Naive thymus-derived CD8-positive, alpha-beta T cell (primary cell): ENCODE results near the gene SNRNP40. TPM values are rescaled to one million over a fixed set of nuclear protein-coding genes. Genes with fewer than 3 reads are reported as not detected.
"Not testable (repeated sequence)": the region's sequence is repeated elsewhere in the genome, so short reads cannot be mapped to it uniquely, and the experiment has no call there.

ENCODE experiments used
- ATAC-seq, 2 donors: fragments of 150-1000 bp; cut with Tn5 transposase in 1 of 2; sonication (Bioruptor Pico), chemical (Tn5 transposase) in 1 of 2; 1 replicate in 1 of 2; 2 replicates in 1 of 2; pipeline ENCODE4 v1.10.0; 2021; ENCODE audit warnings: mild to moderate bottlenecking in 2 of 2, moderate library complexity in 2 of 2
- POLR2A ChIA-PET: fragments of 350-600 bp; sonication (Branson Sonifier 250); formaldehyde crosslinking; loops from one replicate; lab custom pipeline; 2021; ENCODE audit warnings: antibody characterized with exemption; lab: Charles Lee
- DNase-seq, 10 donors: peaks; one replicate each; pipeline versions ENCODE4 v3.0.0 to v3.0.0-alpha.2; 2020 to 2022
- H3K27ac Mint-ChIP-seq, 10 donors: one replicate each; pipeline ENCODE4 v1.8.0; 2020 to 2022; ENCODE audit warnings: mild to moderate bottlenecking in 10 of 10, mixed read lengths in 10 of 10, moderate library complexity in 4 of 10, inconsistent platforms in 1 of 10
- H3K27me3 Mint-ChIP-seq, 5 donors: one replicate each; pipeline ENCODE4 v1.8.0; 2021 to 2022; ENCODE audit warnings: mixed read lengths in 5 of 5
- H3K36me3 Mint-ChIP-seq, 3 donors: one replicate each; pipeline ENCODE4 v1.8.0; 2020 to 2022; ENCODE audit warnings: mixed read lengths in 3 of 3, mild to moderate bottlenecking in 2 of 3, inconsistent platforms in 1 of 3
- H3K4me1 Mint-ChIP-seq, 4 donors: one replicate each; pipeline ENCODE4 v1.8.0; 2021 to 2022; ENCODE audit warnings: mixed read lengths in 4 of 4
- H3K4me3 Mint-ChIP-seq, 10 donors: one replicate each; pipeline ENCODE4 v1.8.0; 2020 to 2022; ENCODE audit warnings: mild to moderate bottlenecking in 10 of 10, mixed read lengths in 10 of 10, moderate library complexity in 6 of 10, inconsistent platforms in 1 of 10
- H3K9me3 Mint-ChIP-seq, 9 donors: one replicate each; pipeline ENCODE4 v1.8.0; 2020 to 2022; ENCODE audit warnings: mixed read lengths in 9 of 9, mild to moderate bottlenecking in 3 of 9, inconsistent platforms in 1 of 9, moderate library complexity in 1 of 9
- polyA plus RNA-seq, 3 donors: library from polyadenylated mRNA; unstranded; fragments of 300-500 nt; fragmentation: Illumina TruSeq; gene quantifications; one replicate each; pipeline ENCODE4 v1.2.3, GENCODE V29; 2021
- total RNA-seq, 8 experiments: library from RNA in 2 of 8; stranded (reverse) in 2 of 8; gene quantifications; one replicate each; pipeline ENCODE4 v1.2.3 and lab custom pipeline; 2021 to 2026

SNRNP40 gene
- total and polyA plus RNA-seq, 5 experiments from 2014 or later = 69.6 to 109 (median 83.9) TPM

DNA sequence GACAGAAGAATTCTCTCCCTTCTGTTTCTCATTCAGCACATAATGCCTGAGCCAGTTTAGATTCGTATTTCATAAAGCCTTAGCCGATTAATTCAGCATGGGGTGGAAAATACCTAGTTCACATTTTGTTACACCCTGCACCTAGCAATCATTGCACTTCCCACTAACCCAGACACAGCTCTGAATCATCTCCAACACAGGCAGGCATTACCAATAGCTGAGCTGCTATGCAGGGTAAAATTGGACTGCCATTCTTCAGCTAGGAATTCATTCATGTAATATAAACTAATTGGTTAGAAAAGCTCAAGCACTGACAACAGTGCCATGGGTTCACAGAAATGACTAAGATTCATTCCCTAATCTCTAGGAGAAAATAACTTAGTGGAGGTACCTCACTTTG lies 30.0 kb downstream of the SNRNP40 start:
- H3K27me3 Mint-ChIP-seq = no peaks in the 10 kb centered on the region
- no peaks in the 10 kb centered on the region for H3K4me1 Mint-ChIP-seq
- H3K9me3 Mint-ChIP-seq = no peaks in the 10 kb centered on the region
- POLR2A ChIA-PET = no interaction called here
- H3K4me3 Mint-ChIP-seq = no peak overlapping the region
- H3K27ac Mint-ChIP-seq = peak overlapping the region in 2 of 10 donors; percentile 31 to 50
- H3K36me3 Mint-ChIP-seq = peaks cover 0 to 95% (median 28%) of the 10 kb centered on the region in 3 donors
- ATAC-seq (no peak), DNase-seq (no peak)

DNA sequence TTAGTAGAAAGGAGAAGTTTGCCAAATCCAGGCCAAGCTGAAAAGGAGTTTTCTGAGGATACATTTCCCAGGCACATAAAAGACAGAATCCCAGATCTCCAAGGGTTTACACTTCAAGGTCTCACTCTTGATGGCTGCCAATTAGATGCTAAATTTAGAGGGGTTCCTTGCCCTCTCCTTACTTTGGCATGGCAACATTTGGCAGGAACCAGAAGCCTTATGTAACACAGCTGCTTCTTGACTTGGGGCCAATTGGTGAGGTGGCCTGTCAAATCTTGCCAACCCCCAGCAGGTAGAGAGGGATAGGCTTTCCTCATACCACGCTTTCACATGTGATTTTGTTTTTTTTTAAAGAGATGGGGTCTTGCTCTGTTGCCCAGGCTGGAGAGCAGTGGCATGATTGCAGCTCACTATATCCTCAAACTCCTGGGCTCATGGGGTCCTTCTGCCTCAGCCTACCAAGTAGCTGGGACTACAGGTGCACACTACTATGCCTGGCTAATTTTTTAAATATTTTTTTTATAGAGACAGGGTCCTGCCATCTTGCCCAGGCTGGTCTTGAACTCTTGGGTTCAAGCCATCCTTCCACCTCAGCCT lies 31.7 kb downstream of the SNRNP40 start:
- Mint-ChIP-seq H3K27me3 (no peaks in the 10 kb centered on the region), H3K27ac (peak overlapping the region in 1 of 10 donors; percentile 34), H3K4me1 (no peaks in the 10 kb centered on the region), H3K36me3 (peaks cover 0 to 95% (median 26%) of the 10 kb centered on the region in 3 donors), H3K9me3 (no peaks in the 10 kb centered on the region), H3K4me3 (no peak overlapping the region)
- DNase-seq = no peak
- no peak for ATAC-seq
- POLR2A ChIA-PET = no interaction called here

DNA sequence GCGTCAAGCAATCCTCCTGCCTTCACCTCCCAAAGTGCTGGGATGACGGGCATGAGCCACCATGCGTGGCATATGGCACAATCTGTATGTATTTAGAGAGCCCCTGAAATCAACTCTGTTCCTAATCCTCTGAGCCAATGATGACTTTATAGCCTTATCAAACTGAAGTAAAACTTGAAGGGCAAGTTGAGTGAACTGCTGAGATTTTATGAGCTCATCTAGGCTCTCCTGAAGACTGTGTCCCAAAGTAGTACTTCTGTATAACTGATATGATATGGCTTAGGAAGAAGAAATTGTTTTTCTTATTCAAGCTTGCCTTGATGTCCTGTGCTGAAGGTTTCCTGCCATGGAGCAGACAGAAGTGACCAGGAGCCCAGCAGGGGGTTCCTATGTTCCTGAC lies 33.2 kb downstream of the SNRNP40 start:
- ATAC-seq = no peak
- peaks cover 0 to 97% (median 28%) of the 10 kb centered on the region in 3 donors for H3K36me3 Mint-ChIP-seq

DNA sequence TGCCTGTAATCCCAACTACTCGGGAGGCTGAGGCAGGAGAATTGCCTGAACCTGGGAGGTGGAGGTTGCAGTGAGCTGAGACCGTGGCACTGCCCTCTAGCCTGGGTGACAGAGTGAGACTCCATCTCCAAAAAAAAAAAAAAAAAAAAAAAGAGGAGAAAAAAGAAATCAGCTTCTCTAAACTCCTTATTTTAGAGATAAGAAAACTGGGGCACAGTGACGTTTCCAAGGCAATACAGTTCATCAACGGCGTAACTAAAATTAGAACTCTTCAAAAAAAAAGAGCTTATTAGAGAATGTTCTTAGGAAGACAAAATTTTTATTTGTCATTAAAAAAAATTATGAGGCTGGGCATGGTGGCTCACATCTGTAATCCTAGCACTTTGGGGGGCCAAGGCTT lies 34.2 kb downstream of the SNRNP40 start:
- POLR2A ChIA-PET, H3K4me3 Mint-ChIP-seq, H3K27me3 Mint-ChIP-seq, ATAC-seq, H3K27ac Mint-ChIP-seq, DNase-seq, H3K9me3 Mint-ChIP-seq, H3K4me1 Mint-ChIP-seq: not testable (repeated sequence)
- H3K36me3 Mint-ChIP-seq = peaks cover 1 to 96% (median 30%) of the 10 kb centered on the region in 3 donors

More for the DNA sequence above, 33.2 kb downstream of the SNRNP40 start:
- Mint-ChIP-seq H3K27ac (peak overlapping the region in 1 of 10 donors; percentile 12), H3K27me3 (no peaks in the 10 kb centered on the region), H3K4me1 (no peaks in the 10 kb centered on the region), H3K4me3 (no peak overlapping the region), H3K9me3 (no peaks in the 10 kb centered on the region)
- no peak for DNase-seq
- POLR2A ChIA-PET = no interaction called here

DNA sequence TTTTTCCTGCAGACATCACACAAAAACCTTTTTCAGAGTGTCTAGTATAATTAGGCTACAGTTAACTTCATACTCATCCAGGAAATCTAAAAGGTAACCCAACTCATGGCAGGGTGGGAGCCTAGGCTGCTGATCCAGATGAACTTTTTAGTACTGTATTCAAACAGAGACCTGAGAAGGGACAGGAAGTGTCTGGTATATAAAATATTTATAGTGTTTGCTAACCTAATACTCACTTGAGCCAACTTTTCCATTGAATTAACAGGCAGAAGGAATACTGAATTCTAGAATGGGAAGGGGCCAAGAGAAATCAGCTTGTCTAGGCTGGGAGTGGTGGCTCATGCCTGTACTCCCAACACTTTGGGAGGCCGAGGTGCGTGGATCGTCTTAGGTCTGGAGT lies 34.7 kb downstream of the SNRNP40 start:
- Mint-ChIP-seq H3K27me3 (no peaks in the 10 kb centered on the region), H3K9me3 (no peaks in the 10 kb centered on the region), H3K36me3 (peaks cover 3 to 96% (median 26%) of the 10 kb centered on the region in 3 donors), H3K4me1 (no peaks in the 10 kb centered on the region), H3K4me3 (no peak overlapping the region), H3K27ac (no peak overlapping the region)
- POLR2A ChIA-PET = no interaction called here
- ATAC-seq = no peak
- no peak for DNase-seq

DNA sequence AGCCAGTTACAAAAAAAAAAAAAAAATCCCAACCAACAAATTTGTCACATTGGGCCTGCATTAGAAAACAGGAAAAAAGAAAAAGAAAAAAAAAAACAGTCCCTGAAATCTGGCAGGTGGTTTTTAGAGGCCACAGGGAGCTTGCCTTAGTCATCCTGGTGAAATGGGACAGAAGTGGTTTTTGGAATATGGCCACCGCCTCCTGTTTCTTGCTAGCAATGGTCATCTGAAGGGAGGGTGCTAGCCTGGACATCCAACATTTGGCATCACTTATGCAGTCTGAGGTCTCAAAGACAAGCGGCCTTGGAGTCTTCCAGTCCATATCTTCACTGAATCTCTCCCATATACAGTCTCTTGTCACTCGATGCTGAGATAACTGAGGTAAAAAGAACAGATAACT lies 36.8 kb downstream of the SNRNP40 start:
- ATAC-seq (no peak), DNase-seq (no peak)
- H3K36me3 Mint-ChIP-seq = peaks cover 3 to 84% (median 23%) of the 10 kb centered on the region in 3 donors
- no peak overlapping the region for H3K4me3 Mint-ChIP-seq
- no peaks in the 10 kb centered on the region for H3K27me3 Mint-ChIP-seq
- POLR2A ChIA-PET = interaction anchor here (0.5 kb wide), 1 partner anchor 11 kb away, joined by 3 read pairs; no protein-coding TSS in a partner anchor
- H3K4me1 Mint-ChIP-seq = no peaks in the 10 kb centered on the region
- peak overlapping the region in 1 of 10 donors; percentile 58 for H3K27ac Mint-ChIP-seq
- no peaks in the 10 kb centered on the region for H3K9me3 Mint-ChIP-seq

DNA sequence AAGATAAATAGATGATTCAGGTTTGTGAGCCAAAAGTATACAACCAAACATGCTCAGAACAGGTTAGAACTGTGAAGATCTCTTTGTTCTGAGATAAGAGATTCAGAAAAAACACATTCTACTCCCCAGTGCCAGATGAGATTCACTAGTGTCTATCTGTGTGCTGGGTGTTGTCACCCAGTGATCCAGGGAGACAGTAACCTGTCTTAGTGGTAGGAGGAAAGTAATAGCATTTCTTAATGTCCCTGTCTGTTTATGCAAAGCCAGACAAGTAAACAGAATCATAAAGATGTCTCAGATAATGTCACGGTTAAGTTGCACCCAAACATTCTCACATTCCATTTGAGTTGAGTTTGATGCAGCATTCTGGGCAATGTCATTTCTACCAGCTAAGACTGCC lies 38.0 kb downstream of the SNRNP40 start:
- Mint-ChIP-seq H3K4me1 (no peaks in the 10 kb centered on the region), H3K4me3 (no peak overlapping the region), H3K36me3 (peaks cover 3 to 73% (median 23%) of the 10 kb centered on the region in 3 donors), H3K27me3 (no peaks in the 10 kb centered on the region), H3K27ac (no peak overlapping the region), H3K9me3 (no peaks in the 10 kb centered on the region)
- ATAC-seq = no peak
- POLR2A ChIA-PET = no interaction called here
- DNase-seq = no peak

DNA sequence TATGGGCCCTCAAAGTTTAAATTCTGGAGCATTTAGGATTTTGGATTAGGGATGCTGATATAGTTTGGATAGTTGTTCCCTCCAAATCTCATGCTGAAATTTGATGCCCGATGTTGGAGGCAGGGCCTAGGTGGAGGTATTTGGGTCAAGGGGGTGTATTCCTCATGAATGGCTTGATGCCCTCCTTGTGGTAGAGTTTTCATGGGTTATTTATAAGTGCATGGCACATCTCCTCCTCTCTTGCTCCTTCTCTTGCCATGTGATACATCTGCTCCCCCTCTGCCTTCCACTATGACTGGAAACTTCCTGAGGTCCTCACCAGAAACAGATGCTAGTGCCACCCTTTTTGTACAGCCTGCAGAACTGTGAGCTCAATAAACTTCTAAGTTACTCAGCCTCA lies 39.4 kb downstream of the SNRNP40 start:
- ATAC-seq = no peak
- H3K27me3 Mint-ChIP-seq = no peaks in the 10 kb centered on the region
- H3K36me3 Mint-ChIP-seq = peaks cover 3 to 60% (median 23%) of the 10 kb centered on the region in 3 donors
- no peaks in the 10 kb centered on the region for H3K4me1 Mint-ChIP-seq
- no peak for DNase-seq
- POLR2A ChIA-PET = no interaction called here
- H3K9me3 Mint-ChIP-seq = no peaks in the 10 kb centered on the region
- no peak overlapping the region for H3K4me3 Mint-ChIP-seq
- H3K27ac Mint-ChIP-seq = no peak overlapping the region

DNA sequence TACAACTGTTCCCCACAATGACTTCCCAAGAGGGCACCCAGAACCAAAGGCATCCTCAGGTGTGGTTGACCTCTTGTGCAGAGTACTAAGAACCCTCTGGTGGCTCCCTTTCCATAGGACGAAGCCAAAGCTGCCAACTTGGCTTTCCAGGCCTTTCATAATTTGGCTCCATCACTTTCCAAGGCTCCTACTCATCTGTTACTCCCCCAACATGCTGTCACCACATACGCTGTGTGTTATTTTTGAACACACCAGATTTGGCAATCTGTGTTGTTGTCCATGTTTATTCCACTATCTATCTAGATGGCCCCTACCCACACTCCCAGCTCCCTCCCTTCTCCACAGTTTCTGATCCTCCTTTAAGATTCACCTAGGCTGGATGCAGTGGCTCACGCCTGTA lies 46.7 kb downstream of the SNRNP40 start:
- POLR2A ChIA-PET = no interaction called here
- Mint-ChIP-seq H3K36me3 (peaks cover 0 to 2% (median 0%) of the 10 kb centered on the region in 3 donors), H3K27ac (no peak overlapping the region), H3K27me3 (no peaks in the 10 kb centered on the region), H3K4me1 (no peaks in the 10 kb centered on the region), H3K4me3 (no peak overlapping the region), H3K9me3 (no peaks in the 10 kb centered on the region)
- no peak for ATAC-seq
- DNase-seq = no peak

DNA sequence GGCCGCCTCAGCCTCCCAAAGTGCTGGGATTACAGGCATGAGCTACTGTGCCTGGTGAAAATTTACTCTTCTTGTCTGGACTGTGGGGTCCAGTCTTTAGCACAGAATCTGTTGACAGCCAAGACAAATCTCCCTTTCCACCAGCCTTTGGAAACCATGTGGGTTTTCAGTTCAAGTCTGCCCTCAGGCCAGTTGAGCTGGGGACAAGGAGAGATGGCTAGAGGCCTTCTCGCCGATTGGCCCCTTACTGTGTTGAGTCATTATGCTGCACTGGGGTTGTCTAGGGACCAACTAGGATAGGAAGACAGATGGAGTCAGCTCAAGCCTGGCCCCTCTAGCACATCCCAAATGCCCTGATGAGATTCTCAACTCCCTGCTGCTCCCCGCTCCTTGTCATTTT lies 48.3 kb downstream of the SNRNP40 start:
- DNase-seq (no peak), ATAC-seq (no peak)
- Mint-ChIP-seq H3K27me3 (no peaks in the 10 kb centered on the region), H3K9me3 (no peaks in the 10 kb centered on the region), H3K36me3 (no peaks in the 10 kb centered on the region), H3K27ac (no peak overlapping the region), H3K4me1 (no peaks in the 10 kb centered on the region), H3K4me3 (no peak overlapping the region)
- POLR2A ChIA-PET = interaction anchor here (0.6 kb wide), 1 partner anchor 18 kb away, joined by 3 read pairs; no protein-coding TSS in a partner anchor

DNA sequence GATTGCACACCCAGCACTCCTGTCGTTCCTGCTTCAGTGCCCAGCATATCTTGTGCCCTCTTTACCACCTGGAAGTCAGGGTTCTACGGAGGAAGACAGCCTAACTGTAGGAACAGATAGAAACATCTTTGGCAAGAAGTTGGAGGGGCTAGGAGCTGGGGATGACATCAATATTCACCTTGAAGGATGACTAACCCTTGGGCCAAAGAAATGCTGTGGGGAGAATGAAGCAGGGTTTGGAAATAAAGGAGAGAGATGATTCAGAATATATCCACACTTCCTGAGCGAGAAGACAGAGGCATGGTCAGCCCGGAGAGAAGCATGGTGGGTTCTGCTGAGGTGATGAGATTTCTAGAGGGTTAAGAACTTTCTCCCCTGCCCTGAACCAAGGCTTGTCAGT lies 52.3 kb downstream of the SNRNP40 start:
- DNase-seq (no peak), ATAC-seq (no peak)
- Mint-ChIP-seq H3K27me3 (peaks cover 6 to 18% (median 13%) of the 10 kb centered on the region in 5 donors), H3K4me3 (no peak overlapping the region), H3K4me1 (peaks cover 4 to 15% (median 9%) of the 10 kb centered on the region in 4 donors), H3K9me3 (no peaks in the 10 kb centered on the region), H3K27ac (no peak overlapping the region), H3K36me3 (peaks cover 0 to 4% (median 0%) of the 10 kb centered on the region in 3 donors)
- POLR2A ChIA-PET = no interaction called here

DNA sequence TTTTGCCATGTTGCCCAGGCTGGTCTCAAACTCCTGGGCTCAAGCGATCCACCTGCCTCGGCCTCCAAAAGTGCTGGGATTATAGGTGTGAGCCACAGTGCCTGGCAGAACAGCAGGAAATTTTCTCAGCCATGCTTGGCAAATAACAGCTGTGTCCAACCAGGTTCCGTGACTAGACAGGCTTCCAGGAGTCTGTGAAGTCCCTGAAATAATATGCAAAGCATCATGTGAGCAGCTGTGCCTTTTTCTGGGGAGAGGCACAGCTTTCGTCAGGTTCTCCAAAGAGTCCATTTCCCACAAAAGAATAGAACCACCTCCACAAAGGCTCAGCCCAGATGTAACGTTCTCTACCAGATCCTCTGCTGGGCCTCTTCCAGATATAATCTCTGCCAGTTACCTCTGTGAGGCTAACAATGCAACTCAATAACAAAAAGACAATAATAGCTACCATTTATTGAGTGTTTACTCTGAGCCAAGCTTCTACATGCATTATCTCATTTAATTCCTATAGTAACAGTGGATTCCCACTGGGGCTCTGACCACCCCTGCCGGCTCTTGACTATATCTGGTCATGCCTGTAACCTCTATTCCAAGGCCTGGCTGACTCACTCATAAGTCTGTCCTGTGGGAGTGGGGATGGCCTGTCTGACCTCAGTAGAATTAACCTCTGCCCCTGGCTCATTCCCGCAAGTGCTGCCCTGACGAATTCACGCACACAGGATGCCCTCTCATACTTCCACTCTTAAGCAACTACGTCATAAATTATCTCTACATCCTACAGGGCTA lies 52.9 kb downstream of the SNRNP40 start:
- peaks cover 0 to 4% (median 0%) of the 10 kb centered on the region in 3 donors for H3K36me3 Mint-ChIP-seq
- H3K9me3 Mint-ChIP-seq = no peaks in the 10 kb centered on the region
- POLR2A ChIA-PET = no interaction called here
- DNase-seq = no peak
- peaks cover 8 to 21% (median 14%) of the 10 kb centered on the region in 4 donors for H3K4me1 Mint-ChIP-seq
- H3K4me3 Mint-ChIP-seq = no peak overlapping the region
- no peak for ATAC-seq
- H3K27ac Mint-ChIP-seq = no peak overlapping the region
- peaks cover 6 to 24% (median 17%) of the 10 kb centered on the region in 5 donors for H3K27me3 Mint-ChIP-seq

DNA sequence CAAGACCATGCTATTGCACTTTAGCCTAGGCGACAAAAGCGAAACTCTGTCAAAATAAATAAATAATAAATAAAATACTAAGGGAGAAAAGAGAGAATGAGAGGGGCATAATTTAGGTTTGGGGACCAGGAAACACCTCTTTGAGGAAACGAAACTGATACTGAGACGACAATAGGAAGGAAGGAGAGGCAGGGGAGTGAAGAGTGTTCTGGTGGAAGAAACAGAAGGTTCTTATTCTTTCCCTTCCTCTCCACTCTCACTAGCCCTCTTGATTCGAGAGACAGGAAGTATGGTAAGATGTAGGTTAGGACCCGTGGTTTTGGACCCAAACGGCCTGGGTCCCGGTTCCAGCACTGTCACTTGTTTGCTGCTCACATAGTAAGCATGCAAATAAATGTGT lies 55.3 kb downstream of the SNRNP40 start:
- Mint-ChIP-seq H3K4me1 (peaks cover 8 to 21% (median 17%) of the 10 kb centered on the region in 4 donors), H3K27ac (no peak overlapping the region), H3K27me3 (peaks cover 14 to 43% (median 35%) of the 10 kb centered on the region in 5 donors), H3K9me3 (no peaks in the 10 kb centered on the region), H3K4me3 (peak overlapping the region in 1 of 10 donors; percentile 14), H3K36me3 (peaks cover 0 to 4% (median 0%) of the 10 kb centered on the region in 3 donors)
- ATAC-seq (no peak), DNase-seq (no peak)
- POLR2A ChIA-PET = no interaction called here
